ENCODE measurements around the gene CACNA1D. TPM values are rescaled to one million over a fixed set of nuclear protein-coding genes. Genes with fewer than 3 reads are reported as not detected.

The CACNA1D gene
- total RNA-seq, 1 experiment from 2014 or later: not detected

GRCh38 chr3:53801319-53801718, 306.9 kb downstream of the CACNA1D start:
- Histone ChIP-seq H3K27ac (no peak overlapping the region), H3K4me1 (replicated peaks) (no peaks in the 10 kb centered on the region), H3K27me3 (replicated peaks) (no peaks in the 10 kb centered on the region), H3K4me3 (no peak overlapping the region), H3K9me3 (replicated peaks) (no peaks in the 10 kb centered on the region), H3K36me3 (no peaks in the 10 kb centered on the region)
- DNase-seq (ENCODE audit: low read depth in 1 of 2, low spot score in 2 of 2): no peak

- no peaks in the 10 kb centered on the region for H3K36me3 ChIP-seq
- H3K4me1 ChIP-seq (replicated peaks): no peaks in the 10 kb centered on the region
- no peak for DNase-seq (ENCODE audit: low read depth in 1 of 2, low spot score in 2 of 2)
- no peaks in the 10 kb centered on the region for H3K27me3 ChIP-seq (replicated peaks)
- no peaks in the 10 kb centered on the region for H3K9me3 ChIP-seq (replicated peaks)
- H3K4me3 ChIP-seq: no peak overlapping the region
- H3K27ac ChIP-seq: no peak overlapping the region
These were observed 308.0 kb downstream of the CACNA1D start for GRCh38 chr3:53802256-53802880.

GRCh38 chr3:53803124-53803815, 308.9 kb downstream of the CACNA1D start:
- Histone ChIP-seq H3K4me3 (no peak overlapping the region), H3K27ac (no peak overlapping the region), H3K36me3 (no peaks in the 10 kb centered on the region), H3K27me3 (replicated peaks) (no peaks in the 10 kb centered on the region), H3K9me3 (replicated peaks) (no peaks in the 10 kb centered on the region), H3K4me1 (replicated peaks) (no peaks in the 10 kb centered on the region)
- no peak for DNase-seq (ENCODE audit: low read depth in 1 of 2, low spot score in 2 of 2)

- DNase-seq (ENCODE audit: low read depth in 1 of 2, low spot score in 2 of 2): no peak
These were observed 309.6 kb downstream of the CACNA1D start for GRCh38 chr3:53803816-53804695.

GRCh38 chr3:53804697-53805462, 310.5 kb downstream of the CACNA1D start:
- H3K4me1 ChIP-seq (replicated peaks): no peaks in the 10 kb centered on the region
- no peaks in the 10 kb centered on the region for H3K9me3 ChIP-seq (replicated peaks)
- DNase-seq (ENCODE audit: low read depth in 1 of 2, low spot score in 2 of 2): peak in 1 of 2 experiments; percentile 5
- no peak overlapping the region for H3K4me3 ChIP-seq
- H3K36me3 ChIP-seq: no peaks in the 10 kb centered on the region
- no peak overlapping the region for H3K27ac ChIP-seq
- H3K27me3 ChIP-seq (replicated peaks): no peaks in the 10 kb centered on the region

More at GRCh38 chr3:53803816-53804695, 309.6 kb downstream of the CACNA1D start:
- Histone ChIP-seq H3K27ac (no peak overlapping the region), H3K36me3 (no peaks in the 10 kb centered on the region), H3K27me3 (replicated peaks) (no peaks in the 10 kb centered on the region), H3K4me3 (no peak overlapping the region), H3K9me3 (replicated peaks) (no peaks in the 10 kb centered on the region), H3K4me1 (replicated peaks) (no peaks in the 10 kb centered on the region)

GRCh38 chr3:53805463-53806159, 311.2 kb downstream of the CACNA1D start:
- H3K4me3 ChIP-seq: no peak overlapping the region
- H3K9me3 ChIP-seq (replicated peaks): no peaks in the 10 kb centered on the region

GRCh38 chr3:53806182-53807116, 312.0 kb downstream of the CACNA1D start:
- Histone ChIP-seq H3K27me3 (replicated peaks) (no peaks in the 10 kb centered on the region), H3K36me3 (no peaks in the 10 kb centered on the region), H3K4me1 (replicated peaks) (no peaks in the 10 kb centered on the region), H3K27ac (no peak overlapping the region), H3K9me3 (replicated peaks) (no peaks in the 10 kb centered on the region), H3K4me3 (no peak overlapping the region)
- no peak for DNase-seq (ENCODE audit: low read depth in 1 of 2, low spot score in 2 of 2)

More at GRCh38 chr3:53805463-53806159, 311.2 kb downstream of the CACNA1D start:
- Histone ChIP-seq H3K27ac (no peak overlapping the region), H3K36me3 (no peaks in the 10 kb centered on the region), H3K27me3 (replicated peaks) (no peaks in the 10 kb centered on the region), H3K4me1 (replicated peaks) (no peaks in the 10 kb centered on the region)
- no peak for DNase-seq (ENCODE audit: low read depth in 1 of 2, low spot score in 2 of 2)

- no peak overlapping the region for H3K27ac ChIP-seq
- H3K9me3 ChIP-seq (replicated peaks): no peaks in the 10 kb centered on the region
- DNase-seq (ENCODE audit: low read depth in 1 of 2, low spot score in 2 of 2): no peak
- no peaks in the 10 kb centered on the region for H3K4me1 ChIP-seq (replicated peaks)
- H3K27me3 ChIP-seq (replicated peaks): no peaks in the 10 kb centered on the region
- no peaks in the 10 kb centered on the region for H3K36me3 ChIP-seq
- no peak overlapping the region for H3K4me3 ChIP-seq
These were observed 312.9 kb downstream of the CACNA1D start for GRCh38 chr3:53807117-53807810.

GRCh38 chr3:53808496-53808895, 314.1 kb downstream of the CACNA1D start:
- H3K27ac ChIP-seq: no peak overlapping the region
- H3K4me3 ChIP-seq: no peak overlapping the region
- H3K36me3 ChIP-seq: no peaks in the 10 kb centered on the region
- DNase-seq (ENCODE audit: low read depth in 1 of 2, low spot score in 2 of 2): peak in 1 of 2 experiments; percentile 23
- no peaks in the 10 kb centered on the region for H3K4me1 ChIP-seq (replicated peaks)
- H3K9me3 ChIP-seq (replicated peaks): no peaks in the 10 kb centered on the region
- H3K27me3 ChIP-seq (replicated peaks): no peaks in the 10 kb centered on the region

GRCh38 chr3:53809267-53809666, 314.9 kb downstream of the CACNA1D start:
- Histone ChIP-seq H3K4me1 (replicated peaks) (no peaks in the 10 kb centered on the region), H3K27ac (no peak overlapping the region), H3K27me3 (replicated peaks) (no peaks in the 10 kb centered on the region), H3K9me3 (replicated peaks) (no peaks in the 10 kb centered on the region), H3K36me3 (no peaks in the 10 kb centered on the region), H3K4me3 (no peak overlapping the region)
- DNase-seq (ENCODE audit: low read depth in 1 of 2, low spot score in 2 of 2): no peak

GRCh38 chr3:53809764-53810400, 315.5 kb downstream of the CACNA1D start:
- Histone ChIP-seq H3K36me3 (no peaks in the 10 kb centered on the region), H3K27ac (no peak overlapping the region), H3K9me3 (replicated peaks) (no peaks in the 10 kb centered on the region), H3K4me3 (no peak overlapping the region), H3K27me3 (replicated peaks) (no peaks in the 10 kb centered on the region), H3K4me1 (replicated peaks) (no peaks in the 10 kb centered on the region)
- DNase-seq (ENCODE audit: low read depth in 1 of 2, low spot score in 2 of 2): no peak
